ENCODE measurements around the gene PRSS56. TPM values are rescaled to one million over a fixed set of nuclear protein-coding genes. Genes with fewer than 3 reads are reported as not detected.

Gene PRSS56
- total RNA-seq = not detected in 2 replicates

DNA sequence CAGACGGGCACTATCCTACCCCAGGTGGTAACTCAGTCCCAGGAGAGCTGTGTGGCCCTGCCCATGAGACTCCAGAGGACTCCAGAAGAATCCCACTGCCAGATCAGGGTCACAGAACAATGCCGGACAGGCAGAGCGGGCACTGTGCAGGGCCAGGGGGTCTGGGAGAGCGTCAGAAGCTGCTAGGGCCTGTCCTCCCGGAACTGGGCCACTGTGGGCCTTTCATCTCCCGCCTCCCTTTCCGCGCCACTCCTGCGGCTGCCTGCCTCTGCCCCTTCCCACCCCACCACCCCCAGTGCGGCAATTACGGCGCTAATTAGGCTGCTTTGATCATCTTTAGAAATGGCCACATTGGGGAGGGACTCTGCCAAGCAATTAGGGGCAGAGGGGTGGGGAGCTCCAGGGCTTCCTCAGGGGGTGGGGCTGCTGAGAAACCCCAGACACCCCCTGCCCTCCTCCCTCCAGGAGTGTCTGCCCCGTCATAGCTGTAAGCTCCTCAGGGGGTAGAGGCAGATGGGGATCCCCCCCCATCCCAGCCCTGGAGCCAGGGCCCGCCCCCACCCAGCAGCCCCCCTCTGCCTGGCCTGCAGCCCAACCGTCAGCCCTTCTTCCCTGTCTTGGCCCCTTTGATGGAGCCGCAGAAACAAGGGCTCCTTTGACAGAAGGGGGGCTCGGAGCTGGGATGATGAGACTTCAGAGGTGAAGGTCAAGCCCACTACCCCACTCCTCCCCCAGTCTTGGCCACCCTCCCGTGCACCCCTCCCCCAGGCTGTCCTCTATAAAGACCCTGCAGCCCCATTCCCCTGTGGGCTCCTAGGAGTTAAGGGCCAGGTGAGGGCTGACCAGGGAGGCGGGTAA, at the start of gene PRSS56:
PRSS56 (plus strand) TSS at position 808 of the 858 bp plus-strand sequence. CDS start 211 bp downstream, outside the sequence.

DNA sequence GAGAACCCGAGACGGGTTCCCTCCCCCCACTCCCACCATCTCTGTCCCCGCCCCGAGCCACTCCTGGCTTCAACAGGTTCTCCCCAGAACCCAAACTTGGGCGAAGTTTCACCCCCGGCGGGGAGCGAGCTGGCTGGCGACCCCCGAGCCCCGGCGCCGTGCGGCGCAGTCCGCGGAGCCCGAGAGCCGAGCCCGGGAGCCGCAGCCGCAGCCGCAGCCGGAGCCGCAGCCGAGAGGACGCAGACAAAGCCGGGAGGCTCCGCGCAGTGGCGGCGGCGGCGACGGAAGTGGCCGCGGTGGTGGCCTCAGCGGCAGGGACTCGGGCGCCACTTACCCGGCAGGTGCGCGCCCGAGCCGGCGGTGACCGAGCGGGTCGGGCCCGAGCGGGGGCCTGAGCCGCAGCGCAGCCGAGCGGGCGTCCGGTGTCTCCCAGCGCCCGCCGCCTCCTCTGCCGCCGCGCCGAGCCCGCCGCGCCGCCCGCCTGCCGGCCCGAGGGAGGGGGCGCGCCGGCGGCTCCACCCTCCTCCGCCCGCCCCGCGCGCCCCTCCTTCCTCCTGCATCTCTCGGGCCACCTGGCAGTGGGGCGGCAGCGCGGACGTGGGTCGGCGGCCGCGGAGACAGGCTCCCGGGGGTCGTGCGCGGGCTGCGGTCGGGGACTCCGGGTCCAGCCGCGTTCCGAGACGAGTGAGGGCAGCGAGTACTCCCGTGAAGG, 32.6 kb upstream of the PRSS56 start, which contains the start of gene ECEL1:
ECEL1 (minus strand) TSS at position 450 of the 712 bp plus-strand sequence. CDS start 1,181 bp downstream, outside the sequence.

DNA sequence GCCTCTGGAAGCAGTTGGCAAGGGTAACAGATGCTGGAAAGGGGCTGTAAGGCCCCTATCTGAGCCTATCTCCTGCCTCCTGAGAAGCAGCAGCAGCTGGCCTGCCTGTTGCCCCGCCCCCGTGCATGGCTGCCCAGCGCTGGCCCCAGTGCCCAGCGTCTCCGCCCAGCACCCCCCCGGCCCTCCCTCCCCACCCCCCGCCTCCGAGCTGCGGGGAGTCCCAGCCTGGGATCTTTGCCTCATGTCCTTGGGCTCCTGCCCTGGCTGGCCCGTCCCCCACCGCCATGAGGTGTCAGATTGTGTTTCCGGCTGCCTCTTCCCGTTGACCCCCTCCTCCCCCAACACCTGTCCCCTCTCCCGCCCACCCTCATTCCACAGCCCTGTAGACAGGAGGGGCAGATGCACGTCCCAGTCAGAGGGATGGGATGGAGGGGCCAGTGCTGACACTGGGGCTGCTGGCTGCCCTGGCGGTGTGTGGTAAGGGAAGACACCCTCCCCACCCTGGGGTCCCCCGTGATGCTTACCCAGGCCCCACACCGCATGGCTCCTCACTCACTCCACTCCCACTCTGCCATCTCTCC, 5.7 kb downstream of the PRSS56 start, which contains the start of gene CHRND:
CHRND (plus strand) TSS at position 370 of the 581 bp plus-strand sequence; CDS start at position 426, 56 bp downstream.

DNA sequence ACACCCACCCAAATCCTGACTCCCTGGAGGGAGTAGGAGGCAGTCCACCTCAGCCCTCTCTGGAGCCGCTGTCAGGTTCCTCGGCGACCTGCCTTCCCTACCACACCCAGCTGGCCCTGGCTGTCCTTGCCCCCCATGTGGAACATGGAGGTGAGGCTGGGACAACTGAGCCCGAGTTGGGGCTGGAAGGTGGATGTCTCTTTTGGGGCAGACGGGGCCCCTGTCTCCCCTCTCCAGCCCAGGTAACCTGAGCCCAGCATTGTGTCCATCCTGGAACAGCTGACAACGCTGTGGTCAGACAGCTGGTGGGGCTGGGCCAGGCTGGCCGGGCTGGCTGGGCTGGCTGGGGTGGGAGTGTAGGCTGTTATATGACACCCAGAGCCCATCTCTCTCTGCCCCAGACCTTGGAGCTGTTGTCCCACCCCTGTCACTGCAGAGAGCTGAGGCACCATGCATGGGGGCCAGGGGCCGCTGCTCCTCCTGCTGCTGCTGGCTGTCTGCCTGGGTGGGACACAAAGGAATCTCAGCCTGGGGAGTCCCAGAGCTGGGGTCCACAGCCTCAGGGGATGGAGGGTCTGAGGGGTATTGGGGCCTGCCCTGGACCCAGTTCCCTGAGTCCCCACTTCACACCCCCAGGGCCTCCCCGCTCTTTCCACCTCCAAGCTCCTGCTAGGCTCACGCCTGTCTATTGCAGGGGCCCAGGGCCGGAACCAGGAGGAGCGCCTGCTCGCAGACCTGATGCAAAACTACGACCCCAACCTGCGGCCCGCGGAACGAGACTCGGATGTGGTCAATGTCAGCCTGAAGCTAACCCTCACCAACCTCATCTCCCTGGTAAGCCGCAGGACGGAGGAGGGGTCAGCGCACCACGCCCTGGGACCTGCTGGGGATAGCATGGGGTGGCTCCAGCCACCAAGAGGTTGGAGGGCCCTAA, 19.4 kb downstream of the PRSS56 start, which contains the start of gene CHRNG:
CHRNG (plus strand) TSS at position 395 of the 934 bp plus-strand sequence; CDS start at position 451, 56 bp downstream.

DNA sequence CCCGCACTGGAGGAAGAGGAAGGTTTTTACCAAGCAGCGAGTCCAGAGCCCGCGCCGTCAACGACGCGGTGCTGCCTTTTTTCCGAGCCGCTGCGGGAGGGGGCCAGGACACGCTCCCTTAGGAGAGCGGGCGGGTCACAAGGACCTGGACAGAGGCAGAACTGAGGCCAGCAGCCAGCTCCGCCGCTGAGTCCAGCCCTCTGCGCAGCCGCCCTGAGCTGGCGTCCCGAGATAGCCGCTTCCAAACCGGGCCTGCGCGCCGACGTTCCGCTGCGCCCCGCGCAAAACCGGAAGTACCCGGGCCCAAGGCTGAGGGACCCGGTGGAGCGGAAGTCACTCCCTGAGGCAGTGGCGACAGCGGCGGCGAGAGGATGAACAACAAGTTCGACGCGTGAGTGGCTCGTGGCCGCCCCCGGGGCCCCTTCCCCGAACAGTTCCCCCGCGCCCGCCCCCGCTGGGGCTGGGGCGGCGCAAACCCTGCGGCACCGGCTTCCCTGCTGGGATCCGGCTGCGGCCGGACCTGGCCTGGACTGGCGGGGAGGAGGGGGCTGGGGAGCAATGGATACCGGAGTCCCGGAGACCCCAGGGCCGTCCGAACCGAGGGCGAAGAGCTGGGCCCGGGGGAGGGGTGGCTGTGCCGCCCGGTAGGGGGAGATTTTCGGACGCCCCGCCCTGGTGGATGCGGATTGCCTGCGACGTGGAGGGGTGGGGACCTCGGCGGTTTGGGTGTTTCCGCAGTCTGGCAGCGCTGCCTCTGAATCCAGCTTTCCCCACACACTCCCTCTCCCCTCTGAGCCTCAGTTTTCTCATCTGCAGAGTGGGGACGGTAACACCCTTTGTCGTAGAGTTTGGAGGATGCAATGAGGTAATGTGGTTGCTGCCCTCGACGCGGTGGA, 30.4 kb downstream of the PRSS56 start, which contains the start of the genes EIF4E2 and TIGD1:
EIF4E2 (plus strand) TSS at position 336 of the 896 bp plus-strand sequence; CDS start at position 372, 36 bp downstream.
TIGD1 (minus strand) TSS at position 204 of the 896 bp plus-strand sequence. CDS start 675 bp downstream, outside the sequence.

Other genes starting within 250 kb of the PRSS56 start
- not detected in 2 replicates for gene ALPP, start 141.6 kb upstream of the PRSS56 start, total RNA-seq
- gene ALPG, start 113.5 kb upstream of the PRSS56 start, total RNA-seq = not detected in 2 replicates
- gene ALPI, start 64.2 kb upstream of the PRSS56 start, total RNA-seq = not detected in 2 replicates
- gene ECEL1, start 32.6 kb upstream of the PRSS56 start, total RNA-seq = not detected in 2 replicates
- gene CHRND, start 5.8 kb downstream of the PRSS56 start, total RNA-seq = not detected in 2 replicates
- gene CHRNG, start 19.3 kb downstream of the PRSS56 start, total RNA-seq = not detected in 2 replicates
- gene TIGD1, start 30.2 kb downstream of the PRSS56 start, total RNA-seq = 0.97 and 3.6 TPM in 2 replicates
- gene EIF4E2, start 30.3 kb downstream of the PRSS56 start, total RNA-seq = 73.9 and 92.2 TPM in 2 replicates
- gene EFHD1, start 113.2 kb downstream of the PRSS56 start, total RNA-seq = 0.18 and 2.1 TPM in 2 replicates
- gene GIGYF2, start 176.9 kb downstream of the PRSS56 start, total RNA-seq = 38.4 and 48.4 TPM in 2 replicates

Data from cardiac atrium fibroblast (primary cell).